ENCODE measurements around the gene MAOA. TPM values are rescaled to one million over a fixed set of nuclear protein-coding genes. Genes with fewer than 3 reads are reported as not detected.

MAOA gene
- total RNA-seq (2014; rRNA removed) (6.3 and 7.4 TPM in 2 replicates), Bru-seq, nascent RNA (percentile 35 among the genes with signal in this experiment), BruChase-seq, experiment 1, labeled RNA remaining after a 6-hour chase (percentile 29 among the genes with signal in this experiment), BruChase-seq, experiment 2, labeled RNA remaining after a 2-hour chase (percentile 25 among the genes with signal in this experiment)
- long read RNA-seq, full-length matches to known transcripts: 14 of 18 reads
- long read RNA-seq, partial matches to known transcripts: 3 of 18 reads
- long read RNA-seq, other reads (novel, unspliced or antisense): 1 of 18 reads

GRCh38 chrX:43656005-43656494 is at the start of gene MAOA:
Gene MAOA, plus strand, starts transcription at chrX:43656299. Its CDS starts 43 bp downstream, at chrX:43656342.
- Histone ChIP-seq H3K27ac (ENCODE audit: low read length) (no peak within 1 kb of the TSS), H3K36me3 (ENCODE audit: low read depth, low read length) (no peaks in the 10 kb centered on the region), H3K9ac (ENCODE audit: low read length) (peak within 1 kb of the TSS; percentile 98), H4K20me1 (ENCODE audit: low read length) (no peaks in the 10 kb centered on the region), H3K9me2 (replicated peaks; ENCODE audit: low read length) (no peaks in the 10 kb centered on the region), H3K9me3 (ENCODE audit: low read length) (no peaks in the 10 kb centered on the region), H3K27me3 (ENCODE audit: low read length) (no peaks in the 10 kb centered on the region), H3K79me2 (ENCODE audit: low read length) (no peaks in the 10 kb centered on the region), H2AFZ (ENCODE audit: low read length) (peak within 1 kb of the TSS; percentile 99), H3K4me3 (ENCODE audit: low read length) (peak within 1 kb of the TSS; percentile 73), H3F3A (ENCODE audit: low read length, unreplicated experiment) (no peaks in the 10 kb centered on the region), H3K4me1 (ENCODE audit: insufficient read depth, low read length) (no peaks in the 10 kb centered on the region; the same call in 1 of the 2 replicates), H3K4me2 (ENCODE audit: low read length) (peak within 1 kb of the TSS; percentile 95)
- ATAC-seq: peak; percentile 18; the same call in 1 of the 2 replicates
- no peak for TF ChIP-seq CTCF (conservative IDR thresholded peaks at IDR 0.05; ENCODE audit: low read depth, low read length)
- TF ChIP-seq EZH2 (IDR thresholded peaks at IDR 0.05; ENCODE audit: low read length, unreplicated experiment): no peak
- no peak for TF ChIP-seq EZH2phosphoT487 (IDR thresholded peaks at IDR 0.05; ENCODE audit: borderline replicate concordance, low read length)
- peak; percentile 33 for DNase-seq
- ChIA-PET POLR2A (ENCODE audit: unreplicated experiment) (no interaction called here), CTCF (interaction anchor here (1.5 kb wide), 1 partner anchor 51 kb away, joined by 4 read pairs; no protein-coding TSS in a partner anchor)
- BruUV-seq (replicated peaks): no TSS peak
- intact Hi-C loops (cut with micrococcal nuclease): loop anchor here (10.0 kb wide), 2 partner anchors 91 to 149 kb away; no protein-coding TSS in a partner anchor

- H3K9ac ChIP-seq (ENCODE audit: low read length): no peak overlapping the region
- H3F3A ChIP-seq (ENCODE audit: low read length, unreplicated experiment): no peaks in the 10 kb centered on the region
- no peak overlapping the region for H3K27ac ChIP-seq (ENCODE audit: low read length)
- no TSS peak for BruUV-seq (replicated peaks)
- H4K20me1 ChIP-seq (ENCODE audit: low read length): no peaks in the 10 kb centered on the region
- intact Hi-C loops (cut with micrococcal nuclease): no loop called here
- H3K79me2 ChIP-seq (ENCODE audit: low read length): no peaks in the 10 kb centered on the region
- H3K4me3 ChIP-seq (ENCODE audit: low read length): no peak overlapping the region
- H3K9me2 ChIP-seq (replicated peaks; ENCODE audit: low read length): no peaks in the 10 kb centered on the region
- no peak for ATAC-seq
- CTCF ChIA-PET: no interaction called here
- H3K36me3 ChIP-seq (ENCODE audit: low read depth, low read length): no peaks in the 10 kb centered on the region
- H2AFZ ChIP-seq (ENCODE audit: low read length): no peak overlapping the region
- TF ChIP-seq EZH2phosphoT487 (IDR thresholded peaks at IDR 0.05; ENCODE audit: borderline replicate concordance, low read length): no peak
- no peak for TF ChIP-seq EZH2 (IDR thresholded peaks at IDR 0.05; ENCODE audit: low read length, unreplicated experiment)
- no peak for TF ChIP-seq CTCF (conservative IDR thresholded peaks at IDR 0.05; ENCODE audit: low read depth, low read length)
- no peak overlapping the region for H3K4me2 ChIP-seq (ENCODE audit: low read length)
- POLR2A ChIA-PET (ENCODE audit: unreplicated experiment): no interaction called here
- H3K4me1 ChIP-seq (ENCODE audit: insufficient read depth, low read length): no peaks in the 10 kb centered on the region
- no peaks in the 10 kb centered on the region for H3K27me3 ChIP-seq (ENCODE audit: low read length)
- H3K9me3 ChIP-seq (ENCODE audit: low read length): no peaks in the 10 kb centered on the region
- DNase-seq: no peak
These were observed 43.7 kb upstream of the MAOA start for GRCh38 chrX:43612400-43612799.

DNA sequence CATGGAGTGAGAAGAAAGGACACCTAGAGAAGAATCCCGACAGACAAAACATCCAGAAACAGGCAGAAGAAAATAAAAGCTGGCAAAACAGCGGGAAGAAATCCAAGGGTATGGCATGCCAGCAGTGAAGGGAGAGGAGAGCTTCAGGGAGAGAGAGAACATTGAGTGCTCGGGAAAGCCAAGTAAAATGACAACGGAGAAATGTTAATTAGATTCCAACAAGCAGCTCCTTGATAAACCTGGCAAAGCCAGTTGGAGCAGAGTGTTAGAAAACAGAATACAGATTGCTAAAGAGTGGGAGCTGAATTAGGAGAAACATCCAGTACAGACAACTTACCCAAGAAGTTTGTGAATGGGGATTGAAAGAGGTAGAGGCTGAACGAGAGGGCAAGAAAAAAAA is 40.4 kb upstream of the MAOA start:
- Histone ChIP-seq H3K9me3 (ENCODE audit: low read length) (no peaks in the 10 kb centered on the region), H3K27ac (ENCODE audit: low read length) (no peak overlapping the region), H3K79me2 (ENCODE audit: low read length) (no peaks in the 10 kb centered on the region), H3K9ac (ENCODE audit: low read length) (no peak overlapping the region), H3K36me3 (ENCODE audit: low read depth, low read length) (no peaks in the 10 kb centered on the region), H3F3A (ENCODE audit: low read length, unreplicated experiment) (no peaks in the 10 kb centered on the region), H3K4me2 (ENCODE audit: low read length) (no peak overlapping the region), H3K27me3 (ENCODE audit: low read length) (no peaks in the 10 kb centered on the region), H4K20me1 (ENCODE audit: low read length) (no peaks in the 10 kb centered on the region), H3K4me3 (ENCODE audit: low read length) (no peak overlapping the region), H3K9me2 (replicated peaks; ENCODE audit: low read length) (no peaks in the 10 kb centered on the region), H2AFZ (ENCODE audit: low read length) (no peak overlapping the region), H3K4me1 (ENCODE audit: insufficient read depth, low read length) (no peaks in the 10 kb centered on the region)
- POLR2A ChIA-PET (ENCODE audit: unreplicated experiment): no interaction called here
- CTCF ChIA-PET: no interaction called here
- ATAC-seq (no peak), DNase-seq (no peak)
- TF ChIP-seq EZH2phosphoT487 (IDR thresholded peaks at IDR 0.05; ENCODE audit: borderline replicate concordance, low read length) (no peak), EZH2 (IDR thresholded peaks at IDR 0.05; ENCODE audit: low read length, unreplicated experiment) (no peak), CTCF (conservative IDR thresholded peaks at IDR 0.05; ENCODE audit: low read depth, low read length) (no peak)
- no TSS peak for BruUV-seq (replicated peaks)
- intact Hi-C loops (cut with micrococcal nuclease): no loop called here
